HG03025 (cell line): Measurements from ENCODE around the gene BMP7.

Source experiments
- ATAC-seq: cut with Tn5 transposase; IDR thresholded peaks from one replicate; pipeline ENCODE4 v1.9.1; 2021; ENCODE audit warnings: mild to moderate bottlenecking, moderate library complexity; ENCODE audit not compliant: unreplicated experiment, low FRiP score

BMP7 gene

DNA sequence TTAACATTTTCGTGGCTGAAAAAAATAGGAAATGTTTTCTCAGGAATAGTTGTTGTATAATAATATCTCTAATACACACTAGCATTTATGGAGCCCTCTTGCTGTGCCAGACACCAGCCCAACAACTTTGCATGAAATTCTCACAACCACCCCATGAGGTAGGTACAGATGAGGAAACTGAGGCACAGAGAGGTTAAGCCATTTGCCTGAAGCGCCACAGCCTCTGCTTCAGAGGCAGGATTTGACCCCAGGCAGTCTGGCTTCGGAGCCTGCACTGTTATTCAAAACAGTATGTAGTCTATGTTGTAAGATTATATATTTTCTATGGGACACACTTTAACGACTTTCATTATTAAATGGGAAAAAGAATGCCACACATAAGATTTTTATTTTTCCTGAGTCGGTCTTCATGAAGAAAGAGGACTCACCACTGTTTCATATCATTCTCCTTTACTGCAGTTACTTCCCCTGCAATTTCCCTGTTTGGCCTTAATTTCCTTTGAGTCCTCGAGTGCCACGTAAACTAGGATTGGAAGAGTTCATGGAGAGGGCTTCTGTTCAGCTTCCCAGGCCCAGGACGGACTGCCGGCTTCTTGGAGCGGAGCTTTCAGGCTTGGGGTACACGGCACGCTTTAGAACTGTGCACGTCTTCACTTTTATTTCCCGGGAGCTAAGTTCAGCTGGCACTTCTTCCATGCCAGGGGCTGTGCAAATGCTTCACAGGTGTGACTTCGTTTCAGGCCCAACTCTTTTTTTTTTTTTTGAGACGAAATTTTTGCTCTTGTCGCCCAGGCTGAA lies 128.0 kb downstream of the BMP7 start:
- no peak for ATAC-seq

DNA sequence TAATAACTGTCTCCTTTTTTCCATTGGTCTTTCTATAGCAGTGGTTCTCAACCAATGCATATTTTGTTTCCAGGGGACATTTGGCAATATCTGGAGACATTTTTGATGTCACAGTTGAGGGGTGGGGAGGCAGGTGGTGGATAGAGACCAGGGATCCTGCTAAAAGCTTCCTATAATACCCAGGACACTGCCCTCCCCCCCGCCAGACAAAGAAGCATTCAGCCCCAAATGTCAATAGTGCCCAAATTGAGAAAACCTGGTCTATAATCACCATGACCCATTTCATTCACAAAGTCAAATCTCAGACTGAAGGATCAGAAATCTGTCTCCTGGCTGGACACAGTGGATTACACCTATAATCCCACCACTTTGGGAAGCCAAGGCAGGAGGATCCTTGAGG lies 128.8 kb downstream of the BMP7 start:
- no peak for ATAC-seq

DNA sequence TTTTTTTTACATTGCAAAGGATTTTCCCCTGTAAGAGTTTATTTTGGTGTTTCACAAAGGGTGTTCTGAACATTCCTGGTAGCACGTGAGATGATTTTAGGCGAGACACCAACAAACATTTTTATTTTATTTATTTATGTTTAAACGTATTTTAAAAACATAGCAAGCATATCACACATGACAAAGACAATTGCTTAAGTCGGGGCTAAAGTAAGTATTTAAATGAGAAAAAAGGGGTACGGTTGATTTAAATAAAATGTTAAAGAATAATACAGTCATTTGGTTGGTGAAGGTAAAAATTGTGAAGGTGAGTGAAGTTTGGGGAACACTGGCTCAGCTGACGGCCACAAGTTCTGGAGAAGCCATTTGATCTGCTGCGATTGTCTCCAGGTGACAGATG lies 129.7 kb downstream of the BMP7 start:
- ATAC-seq = no peak

DNA sequence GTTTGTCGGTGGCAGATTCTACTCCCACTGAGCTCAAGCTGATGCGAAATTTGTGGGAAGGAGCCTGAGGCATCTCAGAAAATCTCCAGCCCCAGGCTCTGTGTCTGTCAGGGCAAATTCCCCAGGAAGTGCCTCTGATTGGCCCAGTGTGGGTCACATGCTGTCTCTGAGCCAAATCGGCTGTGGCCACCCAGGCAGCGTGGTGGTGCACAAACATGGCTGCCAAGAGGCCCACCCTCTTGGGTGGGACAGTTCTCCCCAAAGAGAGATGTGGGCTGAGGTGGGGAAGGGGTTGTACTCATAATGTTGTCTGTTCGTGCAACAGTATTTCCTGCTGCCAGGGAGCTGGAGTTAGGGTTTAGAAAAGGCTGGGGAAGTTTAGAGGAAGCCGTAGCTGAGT lies 130.6 kb downstream of the BMP7 start:
- no peak for ATAC-seq

DNA sequence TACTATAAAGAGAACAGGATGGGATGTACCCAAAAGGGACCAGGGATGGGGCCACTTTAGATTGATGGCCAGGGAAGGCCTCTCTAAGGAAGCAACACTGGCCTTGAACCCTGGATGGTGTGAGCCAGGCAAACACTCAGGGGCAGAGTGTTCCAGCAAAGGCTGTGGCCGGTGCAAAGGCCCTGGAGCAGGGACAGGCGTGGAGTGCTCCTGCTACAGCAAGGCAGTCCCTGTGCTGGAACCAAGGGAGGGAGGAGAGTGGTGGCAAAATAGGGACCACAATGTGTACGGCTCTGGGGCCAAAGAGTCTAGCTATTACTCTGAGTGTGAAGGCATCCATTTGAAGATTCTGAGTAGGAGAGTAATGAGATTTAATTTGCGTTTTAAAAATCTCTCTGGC lies 131.6 kb downstream of the BMP7 start:
- no peak for ATAC-seq

DNA sequence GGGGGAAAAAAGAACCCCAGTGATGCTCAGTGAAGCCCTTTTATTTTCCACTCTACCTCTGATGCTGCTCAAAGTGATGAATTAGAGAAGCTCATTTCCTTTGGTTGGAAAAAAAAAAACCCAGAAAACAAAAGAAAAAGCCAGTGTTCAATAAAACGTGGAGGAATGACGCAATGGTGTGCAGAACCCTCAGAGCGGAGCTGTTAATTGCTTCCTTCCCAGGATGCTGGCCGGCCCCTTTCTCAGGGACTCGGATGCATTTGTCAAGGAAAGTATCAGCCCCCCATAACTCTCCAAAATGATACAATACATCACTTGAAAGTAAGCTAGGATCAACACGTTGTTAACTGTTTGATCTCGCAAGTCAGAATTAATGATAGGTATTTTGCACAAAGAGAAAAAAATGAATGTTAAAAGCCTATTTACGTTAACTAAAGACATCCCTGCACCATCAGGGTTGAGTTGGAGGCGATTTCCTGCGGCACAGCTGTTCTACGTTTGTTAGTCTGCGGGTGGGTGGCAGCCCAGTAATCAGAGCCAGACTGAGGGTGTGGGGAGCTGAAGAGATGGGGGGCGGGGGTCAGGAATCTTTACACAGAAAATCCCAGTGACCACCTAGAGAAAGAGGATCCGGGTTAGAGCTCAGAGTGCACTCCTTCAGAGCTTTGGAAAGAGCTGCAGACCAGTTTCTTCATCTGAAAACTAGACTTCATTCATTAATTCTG lies 132.4 kb downstream of the BMP7 start:
- ATAC-seq = no peak

DNA sequence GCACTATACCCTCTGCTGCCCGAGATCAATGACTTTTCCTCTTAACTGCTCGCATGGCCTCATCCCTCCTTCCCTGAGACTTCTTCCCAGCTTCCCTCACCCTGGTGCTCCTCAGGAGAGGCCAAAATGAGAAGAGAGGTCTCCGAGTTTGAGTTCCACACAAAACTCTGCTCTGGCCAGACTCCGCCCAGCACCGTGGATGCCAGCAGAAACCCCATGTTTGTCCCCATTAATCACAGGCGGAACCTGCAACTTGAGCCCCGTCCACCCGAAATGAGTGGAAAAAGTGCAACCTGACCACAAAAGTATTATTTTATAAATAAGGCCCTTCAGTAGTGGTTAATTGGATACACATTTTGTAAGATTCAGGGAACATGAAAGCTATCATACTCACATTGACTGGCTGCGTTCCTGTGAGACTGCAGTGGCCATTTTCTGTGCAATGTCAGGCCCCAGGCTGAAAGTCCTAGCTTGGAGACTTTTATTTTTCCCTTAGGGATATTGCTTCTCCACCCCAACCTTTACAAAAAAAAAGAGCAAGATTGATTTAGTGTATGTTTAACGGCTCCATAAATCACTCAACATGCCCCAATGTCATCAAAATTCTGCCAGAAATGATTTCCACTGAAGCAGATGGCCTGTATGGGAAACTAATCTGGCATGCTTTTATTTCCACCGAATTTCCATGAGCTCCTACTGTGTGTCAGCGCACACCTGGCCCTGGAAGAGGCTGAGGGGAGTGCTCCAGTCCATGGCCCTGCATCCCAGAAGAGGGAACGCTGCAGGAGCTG lies 134.6 kb downstream of the BMP7 start:
- ATAC-seq = no peak

DNA sequence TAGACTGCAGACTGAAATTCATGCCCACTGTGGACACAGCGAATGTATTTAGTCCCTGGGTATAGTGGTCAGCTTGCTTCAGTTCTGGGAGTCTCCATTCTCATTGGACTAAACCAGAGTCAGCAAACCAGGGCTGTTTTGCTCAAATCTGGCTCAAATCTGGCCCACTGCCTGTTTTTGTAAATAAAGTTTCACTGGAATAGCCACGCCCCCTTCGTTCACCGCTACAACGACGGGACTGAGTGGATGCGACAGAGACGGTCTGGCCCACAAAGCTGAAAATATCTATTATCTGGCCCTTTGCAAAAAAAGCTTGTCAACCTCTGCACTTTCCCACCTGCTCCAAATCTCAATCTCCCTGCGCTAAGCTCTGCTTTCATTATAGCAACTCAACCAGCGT lies 135.4 kb downstream of the BMP7 start:
- no peak for ATAC-seq

DNA sequence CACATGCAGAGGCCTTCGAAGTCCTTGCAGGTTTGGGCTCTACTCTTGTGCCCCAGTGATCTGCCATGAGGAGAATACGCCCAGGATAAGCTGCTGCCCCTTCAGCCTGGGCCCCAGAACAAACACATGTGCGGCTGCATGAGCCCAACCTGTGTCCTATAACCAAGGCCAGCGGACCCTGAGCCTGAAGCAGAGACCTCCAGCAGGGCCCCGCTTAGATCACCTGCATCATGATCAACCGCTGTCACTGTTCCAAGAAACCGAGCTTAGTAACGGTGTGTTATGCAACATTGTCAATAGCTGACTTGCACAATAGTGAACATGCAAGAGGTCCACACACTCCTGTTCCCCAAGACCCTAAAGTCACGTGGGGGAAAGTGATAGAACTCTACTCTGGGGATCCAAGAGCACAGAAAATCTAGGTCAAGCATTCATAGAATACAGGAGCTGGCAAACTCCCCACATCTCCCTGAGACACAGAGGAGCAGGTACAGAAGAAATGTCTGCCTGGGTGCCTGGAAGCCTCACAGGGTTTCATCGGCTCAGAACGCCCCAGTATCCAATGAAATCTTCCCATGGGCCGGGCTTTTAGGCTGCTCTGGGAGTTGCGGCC lies 136.2 kb downstream of the BMP7 start:
- no peak for ATAC-seq

DNA sequence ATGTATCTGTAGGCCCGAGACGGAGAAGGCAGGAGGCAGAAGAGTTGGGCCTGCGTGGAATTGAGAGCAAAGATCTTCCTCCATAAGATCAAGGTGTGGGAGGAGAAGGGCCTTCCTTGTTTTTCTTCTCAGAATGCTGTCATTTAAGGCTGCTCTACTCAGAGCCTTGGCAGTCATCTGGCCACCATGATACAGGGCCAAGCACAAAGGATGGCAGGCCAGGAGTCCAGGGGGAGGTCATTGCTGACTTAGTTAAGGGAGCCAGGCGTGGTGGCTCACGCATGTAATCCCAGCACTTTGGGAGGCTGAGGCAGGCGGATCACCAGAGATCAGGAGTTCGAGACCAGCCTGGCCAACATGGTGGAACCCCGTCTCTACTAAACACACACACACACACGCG lies 137.1 kb downstream of the BMP7 start:
- no peak for ATAC-seq

DNA sequence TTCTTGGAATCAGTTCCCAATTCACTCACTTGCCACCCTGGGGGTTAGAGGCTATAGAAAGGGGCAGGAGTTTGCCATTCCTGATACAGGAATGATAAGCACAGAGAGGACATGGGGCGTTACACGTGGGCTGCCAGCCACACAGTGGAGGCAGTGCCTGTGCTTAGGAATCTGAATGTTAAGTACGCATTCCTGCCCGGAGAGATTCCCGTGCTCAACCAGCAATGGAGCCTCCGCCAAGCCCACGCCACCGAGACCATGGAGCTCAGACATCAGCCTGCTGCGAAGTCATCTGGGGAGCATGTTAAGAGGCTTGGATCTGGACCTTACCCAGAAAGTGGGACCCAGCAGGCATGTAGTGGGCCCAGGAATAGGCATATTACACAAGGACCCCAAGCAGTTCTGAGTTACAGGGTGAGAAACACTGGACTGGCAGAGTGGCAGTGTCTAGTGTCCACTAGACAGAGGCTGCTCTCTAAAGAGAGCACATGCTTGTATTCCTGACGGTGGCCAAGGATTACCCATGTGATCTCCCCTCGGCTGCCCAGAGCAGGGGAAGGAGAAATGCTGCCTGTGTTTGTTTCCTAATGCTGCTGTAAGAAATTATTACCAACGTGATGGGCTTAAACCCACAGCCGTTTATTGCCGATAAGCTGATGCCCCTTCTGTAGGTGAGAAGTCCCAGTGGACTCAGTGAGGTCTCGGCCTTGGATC lies 138.2 kb downstream of the BMP7 start:
- ATAC-seq = no peak

DNA sequence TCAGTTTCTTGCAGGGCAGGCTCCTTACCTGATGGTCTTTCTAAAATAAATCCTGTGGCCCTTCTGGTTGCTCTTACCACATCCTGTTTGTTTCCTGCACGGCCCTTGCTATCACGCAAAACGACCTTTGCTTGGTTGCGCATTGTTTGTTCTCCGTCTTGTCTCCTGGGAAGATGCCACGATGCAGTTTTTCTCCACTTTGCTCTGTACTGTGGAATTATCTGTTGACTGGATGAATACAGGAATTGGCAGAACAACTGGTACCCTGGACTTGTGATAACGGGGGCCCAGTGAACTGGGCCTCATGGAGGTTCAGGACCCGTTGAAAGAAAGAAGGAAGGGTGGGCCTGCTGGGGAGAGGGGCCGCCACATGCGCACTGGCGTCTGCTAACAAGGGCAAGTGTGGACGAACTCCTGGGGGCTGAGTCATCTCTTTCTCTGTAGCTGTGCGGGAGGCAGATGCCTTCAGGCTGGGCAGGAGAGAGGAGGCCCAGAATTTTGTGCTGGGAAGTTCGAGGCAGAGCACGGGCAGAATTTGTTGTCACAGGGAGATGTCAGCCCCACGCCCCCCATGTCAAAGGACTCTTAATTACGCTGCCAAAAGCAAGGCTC lies 139.9 kb downstream of the BMP7 start:
- ATAC-seq = no peak

DNA sequence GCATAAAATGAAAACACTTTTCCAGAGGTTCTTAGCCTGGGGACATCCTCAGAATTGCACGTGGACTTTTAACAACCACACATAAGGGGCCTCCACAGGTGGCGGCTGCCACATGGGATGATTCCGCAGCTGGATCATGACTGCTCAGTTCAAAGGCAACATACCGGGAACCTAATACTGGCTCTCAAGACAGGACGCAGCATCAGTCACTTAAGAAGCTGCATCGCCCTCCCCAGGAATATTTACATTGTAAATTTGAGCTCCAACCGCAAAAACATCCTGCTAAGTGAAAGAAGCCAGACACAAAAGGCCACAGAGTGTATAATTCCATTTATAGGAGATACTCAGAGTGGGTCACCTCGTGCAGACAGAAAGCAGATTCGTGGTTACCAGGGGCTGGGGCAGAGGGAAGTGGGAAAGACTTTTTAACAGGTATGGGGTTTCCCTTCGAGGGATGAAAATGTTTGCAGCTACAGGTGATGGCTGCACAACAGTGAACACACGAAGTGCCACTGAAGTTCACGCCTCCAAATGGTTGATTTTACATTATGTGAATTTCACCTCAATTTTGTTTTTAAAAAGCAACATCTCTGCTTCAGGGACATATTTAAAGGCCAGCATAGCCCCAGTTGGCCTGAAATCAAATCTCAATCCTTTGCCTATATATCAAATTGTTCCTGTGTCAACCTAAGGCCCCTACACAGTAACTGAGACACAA lies 141.5 kb downstream of the BMP7 start:
- ATAC-seq = no peak

DNA sequence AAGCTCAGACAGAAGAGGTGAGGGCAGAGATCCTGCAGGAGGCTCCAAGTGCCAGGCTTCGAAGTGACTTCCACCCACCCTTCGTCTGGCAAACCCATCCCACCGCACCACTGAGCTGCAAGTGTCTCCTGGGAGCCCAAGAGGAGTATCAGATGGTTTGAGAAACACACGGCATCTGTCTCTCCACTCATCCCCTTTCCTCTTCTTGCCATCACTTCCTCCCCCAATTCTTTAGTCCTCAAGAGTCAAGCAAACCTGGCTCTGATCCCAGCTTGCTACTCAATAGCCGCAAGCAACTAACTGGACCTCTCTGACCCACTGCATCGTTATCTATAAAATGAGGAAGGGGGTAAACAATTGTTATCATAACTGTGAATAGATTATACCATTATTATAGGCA lies 142.1 kb downstream of the BMP7 start:
- ATAC-seq = no peak

DNA sequence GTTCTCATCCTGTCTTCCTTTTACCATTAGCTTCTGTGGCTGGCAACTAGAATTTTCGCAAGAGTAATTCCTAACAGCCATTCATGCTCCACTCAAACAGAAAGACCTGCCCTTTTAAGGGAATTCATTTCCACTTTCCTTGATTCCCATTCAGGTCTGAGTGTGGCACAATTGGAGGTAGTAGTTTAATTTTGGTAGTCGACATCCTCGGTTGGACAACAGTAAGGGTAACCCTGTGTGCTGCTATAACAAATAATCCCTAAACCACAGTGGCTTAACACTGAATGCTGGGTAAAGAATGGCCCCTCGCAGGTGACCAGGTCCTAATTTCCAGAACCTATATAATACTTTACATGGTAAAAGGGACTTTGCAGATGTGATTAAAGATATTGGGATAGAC lies 142.9 kb downstream of the BMP7 start:
- no peak for ATAC-seq

DNA sequence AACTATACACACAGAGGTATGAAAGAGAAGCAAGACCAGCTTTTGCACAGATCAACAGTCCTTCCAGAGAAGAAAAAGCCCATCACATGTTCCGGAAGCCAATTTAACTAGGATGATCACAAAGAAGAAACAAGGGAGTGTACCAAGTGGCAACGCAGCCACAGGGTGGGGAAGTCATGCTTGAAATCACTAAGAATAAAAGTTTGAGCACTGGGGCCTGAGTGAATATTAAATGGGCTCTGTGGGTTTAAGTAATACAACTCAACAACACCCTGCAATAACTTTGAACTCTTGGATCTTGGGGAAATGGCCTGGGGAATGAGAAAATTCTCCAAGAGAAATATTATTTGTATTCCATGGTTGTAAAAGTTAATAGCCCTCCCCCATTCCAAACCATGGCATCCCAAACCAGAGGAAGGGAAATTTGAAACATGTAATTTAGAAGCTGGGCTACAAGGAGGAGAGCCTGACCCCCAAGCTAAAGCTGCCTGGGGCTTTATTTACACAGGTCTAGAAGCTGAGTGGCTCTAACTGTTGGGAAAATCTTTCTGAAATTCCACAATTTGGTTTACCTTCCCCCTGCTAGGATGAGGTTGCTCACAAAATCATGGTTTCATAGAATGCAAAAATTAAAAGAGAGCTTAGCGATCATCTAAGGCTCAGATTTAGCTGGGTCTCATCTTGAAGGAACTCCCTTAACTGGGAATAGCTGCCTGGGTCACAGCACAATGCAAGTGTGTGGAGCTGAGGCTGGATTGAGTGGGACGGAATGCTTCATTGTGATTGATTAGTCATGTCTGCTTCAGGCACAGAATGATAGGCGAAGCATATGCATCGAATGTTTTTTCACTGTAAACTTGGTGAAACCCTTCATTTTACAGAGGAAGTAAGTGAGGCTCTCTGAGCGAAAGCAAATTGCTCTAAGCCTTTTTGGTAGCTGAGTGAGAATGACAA lies 143.6 kb downstream of the BMP7 start:
- no peak for ATAC-seq

DNA sequence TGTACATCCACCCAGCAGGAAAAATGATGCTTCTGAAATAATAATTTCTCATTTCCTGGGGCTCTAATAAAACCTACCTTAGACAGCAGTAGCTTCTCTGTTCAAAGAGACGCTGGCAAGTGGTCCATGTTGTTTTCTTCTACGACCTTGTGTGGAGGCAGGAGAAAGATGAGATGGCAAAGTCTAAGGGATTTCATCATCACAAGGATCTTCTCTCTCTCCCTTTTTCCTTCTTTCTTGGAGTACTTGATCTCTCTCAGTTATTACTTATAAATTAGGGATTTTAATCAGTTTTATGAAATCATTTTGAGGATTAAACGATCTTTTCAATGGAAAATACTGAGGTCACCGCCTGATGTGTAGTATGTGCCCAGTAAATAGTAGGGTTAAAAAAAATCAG lies 147.5 kb downstream of the BMP7 start:
- ATAC-seq = no peak
